Epithelial cell of esophagus (primary cell): Measurements from ENCODE around the gene AAGAB.

Source experiments
- DNase-seq: peaks from one replicate; pipeline ENCODE4 v3.0.0; 2010; ENCODE audit warnings: low read depth
- H3K4me3 ChIP-seq: 2 replicates; pipeline ENCODE4 v1.5.1; 2011; ENCODE audit warnings: mild to moderate bottlenecking, low read length, control low read depth
- CTCF ChIP-seq: IDR thresholded peaks from 2 replicates; pipeline ENCODE4 v1.5.1; 2011; ENCODE audit warnings: low read depth, mild to moderate bottlenecking, low read length, control low read depth, inconsistent platforms; ENCODE audit not compliant: insufficient read depth; ENCODE audit errors: missing control alignments

The AAGAB gene

GRCh38 chr15:67183443-67184169, 70.9 kb downstream of the AAGAB start:
- no peak for DNase-seq
- TF ChIP-seq CTCF: no peak
- no peak overlapping the region for H3K4me3 ChIP-seq

- no peak overlapping the region for H3K4me3 ChIP-seq
- DNase-seq: no peak
- TF ChIP-seq CTCF: no peak
Measured at GRCh38 chr15:67181221-67181639, 73.2 kb downstream of the AAGAB start.

GRCh38 chr15:67180514-67181191, 73.8 kb downstream of the AAGAB start:
- no peak for DNase-seq
- no peak overlapping the region for H3K4me3 ChIP-seq
- no peak for TF ChIP-seq CTCF

- no peak overlapping the region for H3K4me3 ChIP-seq
- TF ChIP-seq CTCF: no peak
- no peak for DNase-seq
Measured at GRCh38 chr15:67180035-67180434, 74.4 kb downstream of the AAGAB start.

- no peak overlapping the region for H3K4me3 ChIP-seq
- TF ChIP-seq CTCF: no peak
- DNase-seq: no peak
Measured at GRCh38 chr15:67179411-67179995, 75.0 kb downstream of the AAGAB start.

GRCh38 chr15:67178569-67179210, 75.8 kb downstream of the AAGAB start:
- no peak overlapping the region for H3K4me3 ChIP-seq
- DNase-seq: peak; percentile 84
- TF ChIP-seq CTCF: no peak
